ENCODE results near the gene SLC12A6.

Gene SLC12A6

DNA sequence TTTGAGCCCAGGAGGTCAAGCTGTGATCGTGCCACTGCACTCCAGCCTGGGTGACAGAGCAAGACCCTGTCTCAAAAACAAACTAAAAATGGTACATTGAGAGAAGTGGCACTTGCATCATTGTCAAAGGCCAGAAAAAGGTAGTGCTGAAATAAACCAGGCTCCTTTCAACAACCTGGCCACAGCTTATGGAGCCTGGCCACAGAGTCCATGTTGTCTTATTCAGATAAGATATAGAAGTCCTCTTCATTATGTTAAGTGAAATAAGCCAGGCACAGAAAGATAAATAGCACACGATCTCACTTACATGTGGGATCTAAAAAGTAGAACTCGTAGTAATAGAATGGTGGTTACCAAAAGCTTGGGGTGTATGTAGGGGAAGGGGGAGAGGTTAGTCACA, 78.0 kb downstream of the SLC12A6 start:
- no peak for DNase-seq (ENCODE audit: low read depth, low spot score)

DNA sequence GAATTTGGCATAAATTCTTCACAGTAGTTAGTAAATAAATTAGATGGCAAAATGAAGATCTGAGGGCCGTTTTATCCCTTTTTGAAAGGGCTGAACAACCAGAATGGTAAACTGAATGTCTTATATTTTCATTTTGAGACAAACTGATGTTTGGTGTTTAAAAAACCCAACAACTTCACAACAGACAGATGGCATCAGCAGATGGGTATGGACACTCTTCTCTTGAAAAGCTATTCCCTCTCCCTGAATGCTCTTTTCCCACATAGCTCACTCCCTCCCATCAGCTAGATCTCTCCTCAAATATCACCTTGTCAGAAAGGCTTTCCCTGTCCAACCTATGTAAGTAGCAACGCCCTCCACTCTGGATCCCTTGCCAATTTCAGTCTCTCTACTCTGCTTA, 79.4 kb downstream of the SLC12A6 start:
- DNase-seq (ENCODE audit: low read depth, low spot score), result no peak

DNA sequence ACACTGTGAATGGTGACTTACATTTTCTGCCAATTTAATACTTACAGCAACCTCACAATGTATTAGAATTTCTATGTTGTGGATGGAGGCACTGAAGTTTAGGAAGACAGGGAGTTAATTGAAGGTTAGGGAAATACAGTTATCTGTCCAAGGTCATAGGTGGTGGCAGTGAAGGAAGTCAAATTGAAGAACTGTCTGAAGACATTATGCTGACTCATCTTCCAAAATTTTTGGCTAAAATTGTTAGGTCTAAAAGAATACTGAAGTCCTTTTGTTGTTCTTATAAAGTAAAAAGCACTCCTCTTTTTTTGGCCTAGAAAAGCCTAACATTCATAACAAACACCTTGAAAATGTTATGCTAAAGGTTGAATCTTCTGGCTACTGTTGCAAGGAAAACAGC, 85.0 kb downstream of the SLC12A6 start:
- no peak for DNase-seq (ENCODE audit: low read depth, low spot score)

DNA sequence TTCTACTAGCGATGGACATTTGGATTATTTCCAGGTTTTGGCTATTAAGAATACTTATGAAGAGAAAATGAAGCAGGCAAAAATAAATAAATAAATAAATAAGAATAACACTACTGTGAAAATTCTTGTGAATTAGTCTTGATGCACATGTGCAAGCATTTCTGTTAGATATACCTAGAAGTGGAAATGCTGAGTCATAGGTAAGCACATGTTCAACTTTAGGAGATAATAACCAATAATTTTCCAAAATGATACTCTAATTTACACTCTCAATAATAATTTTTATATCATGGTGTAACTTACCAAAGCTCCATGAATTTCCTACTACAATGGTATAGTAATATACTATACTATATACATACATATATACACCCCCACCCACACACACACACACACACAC, 89.4 kb downstream of the SLC12A6 start:
- DNase-seq (ENCODE audit: low read depth, low spot score), result no peak

DNA sequence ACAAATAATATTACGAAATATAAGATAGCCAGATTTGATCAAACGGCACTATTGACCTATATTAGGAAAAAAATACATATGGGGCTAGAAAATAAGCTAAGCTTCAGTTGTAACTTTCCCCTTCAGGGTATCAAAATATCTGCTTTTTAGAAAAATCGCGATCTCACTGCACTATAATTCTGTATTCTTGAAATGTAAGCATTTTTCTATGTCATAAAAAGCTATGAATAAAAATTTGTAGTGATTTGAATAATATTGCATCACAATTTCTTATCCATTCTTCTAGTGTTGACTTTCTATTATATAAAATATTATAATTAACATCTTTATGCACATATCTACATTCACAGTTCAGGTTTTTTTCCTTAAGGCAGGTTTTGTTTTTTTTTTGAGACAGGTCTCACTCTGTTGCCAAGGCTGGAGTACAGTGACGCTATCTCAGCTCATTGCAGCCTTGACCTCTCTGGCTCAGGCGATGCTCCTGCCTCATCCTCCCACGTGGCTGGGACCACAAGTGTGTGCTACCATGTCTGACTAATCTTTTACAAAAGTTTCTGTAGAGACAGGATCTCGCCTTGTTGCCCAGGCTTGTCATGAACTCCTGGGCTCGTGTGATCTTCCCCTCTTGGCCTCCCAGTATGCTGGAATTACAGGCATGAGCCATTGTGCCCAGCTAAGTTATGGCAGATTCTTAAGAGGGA, 91.2 kb downstream of the SLC12A6 start:
- DNase-seq (ENCODE audit: low read depth, low spot score), result no peak

DNA sequence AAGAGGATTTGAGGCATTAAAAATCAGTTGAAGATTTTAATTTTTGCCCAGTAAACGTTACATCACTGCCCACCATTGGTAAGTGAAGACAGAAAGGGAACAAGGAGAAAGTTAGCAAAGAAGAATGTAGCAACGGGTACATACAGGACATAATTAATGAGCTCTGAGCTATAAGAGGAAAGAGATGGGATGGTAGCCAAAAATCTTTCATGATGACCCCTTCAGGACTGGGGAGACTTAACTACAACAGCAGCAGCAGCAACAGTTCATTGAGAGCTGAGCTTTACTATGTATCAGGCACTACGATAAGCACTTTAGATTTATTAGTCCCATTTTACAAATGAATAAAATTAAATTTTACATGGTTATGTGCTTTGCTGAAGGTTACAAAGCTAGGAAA, 94.4 kb downstream of the SLC12A6 start:
- DNase-seq (ENCODE audit: low read depth, low spot score), result no peak

DNA sequence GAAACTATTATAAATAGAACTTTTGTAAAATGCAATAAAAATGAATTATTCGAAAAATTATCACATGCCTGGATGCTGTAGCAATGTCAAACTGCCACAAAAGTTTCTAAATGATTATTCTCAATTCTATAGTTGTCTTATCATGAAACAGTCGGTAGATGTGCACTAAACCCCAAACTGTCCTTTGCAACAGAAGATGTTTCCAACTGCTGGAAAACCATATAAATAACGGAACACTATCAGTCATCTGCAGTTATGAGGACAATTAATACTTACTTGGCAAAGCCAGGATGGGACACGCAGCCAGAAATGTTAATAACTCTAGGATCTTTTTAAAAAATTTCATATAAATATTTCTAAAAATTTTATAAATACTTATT, 95.3 kb downstream of the SLC12A6 start:
- DNase-seq (ENCODE audit: low read depth, low spot score), result no peak

DNA sequence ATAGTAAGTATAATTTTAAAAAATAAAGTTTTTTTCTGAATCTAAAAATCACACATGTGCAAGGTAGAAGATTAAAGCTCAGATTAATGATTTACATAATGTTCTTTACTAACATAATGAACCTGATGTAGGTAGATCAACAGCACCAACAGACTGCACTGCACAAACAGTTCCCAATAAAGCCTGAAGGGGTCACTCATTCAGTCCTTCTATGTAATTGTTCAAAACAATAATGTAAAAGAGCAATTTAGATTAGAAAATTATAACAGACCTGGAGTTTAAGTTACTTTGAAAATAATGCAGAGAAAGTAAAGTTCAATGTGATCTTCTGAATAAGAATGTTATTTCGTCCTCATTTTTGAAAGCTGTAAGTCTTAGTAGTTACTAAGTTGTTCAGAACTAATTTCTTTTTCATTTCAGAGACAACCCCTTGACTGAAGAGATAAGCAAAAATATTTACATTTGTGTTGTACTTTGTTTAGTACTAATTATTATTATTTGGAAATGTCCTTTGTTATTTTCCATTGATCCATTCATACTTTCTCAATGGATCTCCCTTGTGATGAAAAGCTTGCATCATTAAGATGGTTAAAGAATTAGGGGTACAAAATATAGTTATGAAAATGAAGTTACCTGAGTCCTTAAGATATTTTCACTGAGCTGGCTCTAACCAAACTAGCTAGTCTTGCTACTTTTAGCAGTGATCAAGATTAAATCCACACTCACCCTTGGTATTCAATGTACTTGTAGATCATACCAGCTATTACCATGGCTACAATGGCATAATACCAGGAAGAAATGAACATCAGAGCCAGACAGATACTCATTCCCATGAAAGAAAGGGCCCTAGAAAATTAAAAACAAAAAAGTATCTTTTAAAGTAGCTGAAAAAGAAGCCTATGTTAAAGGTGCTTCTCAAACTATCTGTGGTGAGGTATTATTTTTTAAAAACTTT, 95.9 kb downstream of the SLC12A6 start:
- DNase-seq (ENCODE audit: low read depth, low spot score), result peak; percentile 45

DNA sequence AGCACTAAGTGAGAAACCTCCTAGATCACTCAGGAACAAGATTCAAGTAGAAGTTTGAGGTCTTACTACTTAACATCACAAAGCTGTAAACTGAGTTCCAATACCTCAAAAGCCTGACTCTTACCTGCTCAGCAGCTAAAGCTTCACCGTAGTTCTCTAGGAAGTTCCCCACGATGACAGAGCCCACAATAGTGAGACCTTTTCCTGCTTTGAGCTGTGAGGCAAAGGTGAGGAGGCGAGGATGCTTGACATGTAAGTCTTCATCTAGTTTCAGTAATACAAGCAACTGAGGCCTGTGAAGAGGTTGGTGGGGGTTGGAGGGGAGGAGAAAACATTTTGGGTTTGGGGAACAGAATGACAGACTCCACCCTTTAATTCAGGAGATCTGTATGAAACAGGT, 97.0 kb downstream of the SLC12A6 start:
- DNase-seq (ENCODE audit: low read depth, low spot score), result no peak

DNA sequence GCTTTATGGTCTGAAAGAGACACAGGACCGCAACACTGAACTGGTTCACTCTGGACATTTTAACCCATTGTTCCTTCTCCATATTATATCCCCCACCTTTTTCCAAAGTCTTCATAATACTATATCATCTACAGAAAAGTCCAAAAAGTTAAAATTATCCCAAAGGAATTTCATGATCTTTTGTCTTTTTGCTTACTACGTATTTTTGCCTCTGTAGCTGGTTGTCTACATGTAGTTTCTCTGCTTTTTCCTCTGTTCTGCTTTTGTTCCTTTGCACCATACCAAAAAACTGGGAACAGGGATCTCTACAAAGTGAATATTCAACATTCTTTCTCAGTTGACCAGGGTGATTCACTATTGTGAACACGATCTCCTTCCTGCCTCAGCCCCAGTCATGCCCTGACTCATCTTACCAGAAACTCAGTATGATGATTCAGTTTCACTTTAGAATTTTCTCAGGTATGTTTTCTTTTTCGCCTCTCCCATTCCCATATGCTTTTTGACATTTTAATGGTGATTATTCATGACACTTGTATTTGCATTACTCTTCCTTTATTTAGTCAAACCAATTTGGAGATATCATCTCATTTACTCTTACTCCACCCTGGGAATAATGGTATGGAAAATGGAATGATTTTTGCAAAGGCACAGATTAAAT, 98.3 kb downstream of the SLC12A6 start:
- DNase-seq (ENCODE audit: low read depth, low spot score), result peak; percentile 85

DNA sequence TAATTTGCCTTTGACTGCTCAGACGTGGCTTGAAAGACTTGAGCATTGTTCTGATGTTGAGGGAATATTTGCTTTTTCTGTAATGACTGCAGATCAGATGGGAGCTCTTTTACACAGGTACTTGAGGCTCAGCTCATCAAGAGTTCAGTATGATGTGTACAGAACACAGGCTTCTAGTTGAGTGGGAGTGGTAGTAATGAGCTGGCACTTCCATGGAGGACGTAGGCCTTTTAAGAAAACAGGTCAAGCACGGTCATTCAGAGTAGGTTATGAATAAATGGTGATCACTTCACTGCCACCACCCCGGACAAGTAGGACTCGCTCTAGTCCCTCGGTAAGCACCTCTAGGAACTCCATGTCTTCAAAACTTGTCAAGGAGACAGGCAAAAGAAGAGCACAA, 104.0 kb downstream of the SLC12A6 start:
- no peak for DNase-seq (ENCODE audit: low read depth, low spot score)

DNA sequence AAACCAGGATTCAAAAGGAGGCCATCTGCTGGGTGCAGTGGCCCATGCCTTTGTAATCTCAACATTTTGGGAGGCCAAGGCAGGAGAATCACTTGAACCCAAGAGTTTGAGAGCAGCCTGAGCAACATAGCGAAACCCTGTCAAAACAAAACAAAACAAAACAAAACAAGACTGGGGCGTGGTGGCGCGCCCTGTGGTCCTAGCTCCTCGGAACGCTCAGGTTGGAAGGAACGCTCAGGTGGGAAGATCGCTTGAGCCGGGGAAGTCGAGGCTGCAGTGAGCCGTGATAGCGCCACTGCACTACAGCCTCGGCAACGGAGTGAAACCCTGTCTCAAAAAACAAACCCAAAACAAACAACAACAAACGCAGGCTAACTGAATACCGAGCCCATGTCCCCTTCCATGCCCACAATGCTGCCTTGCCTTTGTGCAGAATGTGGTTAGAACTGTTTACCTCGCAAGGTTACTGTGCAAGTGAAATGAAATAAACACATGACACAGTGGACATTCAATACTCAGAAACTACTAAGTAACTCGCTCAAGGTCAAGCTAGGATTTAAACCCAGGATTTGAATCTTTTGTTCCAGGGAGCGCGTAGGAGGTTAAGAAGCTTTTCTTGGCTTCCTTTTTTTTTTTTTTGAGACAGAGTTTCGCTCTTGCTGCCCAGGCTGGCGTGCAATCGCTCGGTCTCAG, 113.5 kb downstream of the SLC12A6 start:
- peak; percentile 19 for DNase-seq (ENCODE audit: low read depth, low spot score)

DNA sequence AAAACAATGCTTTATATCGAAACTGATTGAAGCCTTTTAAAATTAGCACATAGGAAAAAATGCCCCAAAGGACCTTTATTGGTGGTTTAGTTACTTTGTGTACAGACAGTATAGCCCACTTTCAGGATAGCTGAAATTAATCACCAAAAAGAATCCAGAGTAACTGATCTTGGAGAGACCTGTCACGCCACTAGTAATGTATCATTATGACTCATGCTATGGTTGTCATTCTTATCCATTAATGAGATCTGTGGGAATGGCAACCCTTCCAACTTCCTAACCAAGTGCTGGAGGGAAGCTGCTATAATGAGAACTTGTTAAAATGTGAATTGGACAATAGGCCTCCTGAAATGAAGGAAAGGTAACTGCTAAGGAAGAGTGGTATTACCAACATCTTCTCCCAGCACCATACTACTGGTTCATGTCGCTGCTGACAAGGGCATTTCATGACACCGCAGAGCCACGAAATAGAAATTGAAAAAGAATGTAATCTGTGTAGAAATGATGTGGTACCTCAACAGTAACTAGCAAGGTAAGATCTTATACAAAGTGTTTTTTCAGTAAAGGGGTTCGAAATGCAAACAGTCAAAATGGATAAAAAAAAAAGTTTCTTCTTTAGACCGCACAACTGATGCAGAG, 119.9 kb downstream of the SLC12A6 start:
- DNase-seq (ENCODE audit: low read depth, low spot score), result peak; percentile 73

DNA sequence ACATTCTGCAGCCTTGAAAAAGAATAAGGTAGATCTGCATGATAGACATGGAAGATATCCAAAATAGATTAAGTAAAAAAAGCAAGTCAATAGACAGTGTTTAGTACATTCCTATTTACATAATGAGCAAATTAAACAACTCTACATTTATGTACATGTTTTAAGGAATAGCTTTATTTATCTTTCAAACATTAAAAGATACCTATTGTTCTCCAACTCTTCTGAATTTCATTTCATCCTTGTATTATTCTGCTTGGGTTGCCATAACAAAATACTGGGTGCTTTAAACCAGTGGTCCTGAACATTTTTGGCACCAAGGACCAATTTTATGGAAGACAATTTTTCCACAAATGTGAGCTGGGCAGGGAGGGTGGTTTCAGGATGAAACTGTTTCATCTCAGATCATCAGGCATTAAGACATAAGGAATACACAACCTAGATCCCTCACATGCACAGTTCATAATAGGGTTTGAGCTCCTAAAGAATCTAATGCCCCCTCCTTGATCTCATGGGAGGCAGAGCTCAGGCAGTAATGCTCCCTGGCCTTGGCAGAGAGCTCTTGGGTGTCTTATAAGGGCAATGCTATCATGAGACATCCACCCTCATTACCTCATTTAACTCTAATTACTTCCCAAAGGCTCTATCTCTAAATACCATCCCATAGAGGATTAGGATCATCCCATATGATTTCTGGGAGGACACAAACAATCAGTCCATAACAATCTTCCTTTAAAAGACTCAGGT, 120.9 kb downstream of the SLC12A6 start:
- no peak for DNase-seq (ENCODE audit: low read depth, low spot score)

DNA sequence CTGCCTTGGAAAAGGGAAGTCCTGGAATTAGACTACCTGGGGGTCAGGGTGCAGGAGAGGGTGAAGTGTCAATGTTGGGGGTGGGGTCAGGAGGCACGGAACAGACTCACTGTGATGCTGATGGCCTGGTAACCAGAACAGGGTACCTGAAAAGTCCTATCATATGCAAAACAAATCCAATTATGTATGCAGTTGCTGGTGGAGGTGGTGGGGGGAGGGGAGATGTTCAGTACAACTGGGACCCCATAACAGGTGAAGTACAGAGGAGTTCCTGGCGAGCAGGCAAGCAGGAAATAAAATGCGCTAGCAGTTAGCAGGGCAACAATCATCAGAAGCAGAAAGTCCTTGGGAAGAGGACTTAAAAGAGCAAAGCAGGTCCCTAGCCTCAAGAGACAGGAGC, 123.4 kb downstream of the SLC12A6 start:
- no peak for DNase-seq (ENCODE audit: low read depth, low spot score)

DNA sequence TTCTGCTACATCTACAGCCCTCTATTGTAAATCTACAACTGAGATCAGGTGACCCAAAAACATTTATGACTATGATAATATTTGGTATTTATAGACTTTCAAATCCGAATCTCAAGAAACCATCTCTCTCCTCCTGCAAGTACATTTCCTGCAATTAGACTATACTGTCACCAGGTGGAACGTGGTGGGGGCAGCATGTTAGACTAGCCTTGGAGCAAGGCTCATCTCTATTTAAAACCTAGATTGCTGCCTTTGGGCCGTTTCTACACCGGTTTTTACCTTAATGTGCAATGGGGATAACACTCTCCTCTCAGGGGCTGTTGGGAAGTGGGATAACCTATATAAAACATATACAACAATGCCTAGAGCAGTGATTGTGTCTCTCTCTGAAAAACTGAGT, 123.9 kb downstream of the SLC12A6 start:
- no peak for DNase-seq (ENCODE audit: low read depth, low spot score)

DNA sequence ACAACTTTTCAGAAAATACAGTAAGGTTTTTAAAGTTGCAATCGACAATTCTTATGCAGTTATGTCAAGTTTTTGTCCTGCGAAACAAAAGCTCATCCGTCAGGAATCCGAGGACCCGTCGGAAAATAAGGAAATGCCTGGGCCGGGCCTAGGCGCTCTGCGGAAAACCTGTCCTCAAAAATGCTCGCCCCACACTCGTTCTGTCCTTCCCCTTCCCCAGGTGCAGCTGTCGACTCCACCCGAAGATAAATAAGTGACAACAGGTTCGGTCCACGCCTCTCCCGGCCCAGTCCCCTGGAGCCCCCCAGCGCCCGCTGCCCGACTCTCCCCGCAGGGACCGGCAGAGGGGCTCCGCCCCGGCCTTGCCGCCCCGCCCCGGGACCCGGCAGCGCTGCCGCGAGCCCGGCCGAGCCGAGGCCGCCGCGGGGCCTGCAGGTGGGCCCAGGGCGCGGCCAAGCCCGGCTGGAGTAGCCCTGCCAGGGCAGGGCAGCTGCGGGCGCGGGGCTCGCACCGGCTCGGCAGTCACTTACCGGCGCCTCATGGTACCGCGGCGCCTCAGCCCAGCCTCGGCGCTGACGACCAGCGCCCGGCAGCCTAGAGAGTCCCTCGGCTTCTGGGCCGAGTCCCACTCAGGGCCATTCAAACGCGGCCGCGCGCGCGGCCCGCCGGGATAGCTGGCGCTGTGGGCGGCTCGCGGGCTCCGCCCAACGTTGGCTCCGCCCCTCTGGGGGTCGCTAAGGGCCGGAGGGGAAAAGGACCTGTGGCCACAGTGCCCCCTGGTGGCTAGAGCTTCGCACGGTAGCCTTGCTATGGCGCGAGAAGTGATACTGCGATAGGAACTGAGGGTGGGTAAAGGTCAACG, 127.9 kb downstream of the SLC12A6 start, which contains the start of gene KATNBL1:
Gene KATNBL1 (minus strand): TSS at position 676 of the 862 bp plus-strand sequence. CDS start 46,420 bp downstream, outside the sequence.
- DNase-seq (ENCODE audit: low read depth, low spot score), result peak; percentile 98

DNA sequence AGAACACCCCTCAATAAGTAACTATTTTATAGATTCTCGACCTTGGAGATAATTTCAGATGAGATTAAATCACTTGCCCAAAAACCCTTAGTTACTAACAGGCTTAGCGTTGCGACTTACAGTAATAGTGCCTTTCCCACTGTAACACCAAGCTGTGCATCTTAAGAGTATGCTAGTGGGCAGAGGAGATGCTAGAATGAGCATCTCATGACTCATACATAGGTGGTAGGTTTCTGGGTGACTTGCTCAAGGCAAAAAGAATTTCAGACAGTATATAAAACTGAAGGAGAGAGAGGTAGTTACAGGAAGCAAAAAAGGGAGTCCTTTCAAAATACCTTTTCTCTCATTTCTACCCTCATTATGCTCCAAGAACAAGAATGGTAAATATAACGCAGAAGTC, 131.6 kb downstream of the SLC12A6 start:
- DNase-seq (ENCODE audit: low read depth, low spot score), result peak; percentile 47

DNA sequence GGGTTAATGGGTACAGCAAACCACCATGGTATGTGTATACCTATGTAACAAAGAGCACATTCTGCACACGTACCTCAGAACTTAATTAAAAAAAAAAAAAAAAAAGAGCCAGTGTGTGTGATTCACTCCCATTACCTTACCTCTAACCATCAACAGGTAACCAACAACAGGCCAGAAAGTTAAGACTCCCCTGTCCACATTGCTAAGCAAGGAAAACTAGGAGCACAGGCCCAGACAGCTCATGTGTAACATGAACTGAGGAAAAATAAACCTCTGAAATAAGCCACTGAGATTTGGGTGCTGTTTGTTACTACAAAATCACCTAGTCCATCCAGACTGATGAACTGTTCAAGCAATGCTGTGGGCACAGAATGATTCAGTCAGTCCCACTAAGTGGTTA, 133.6 kb downstream of the SLC12A6 start:
- no peak for DNase-seq (ENCODE audit: low read depth, low spot score)

DNA sequence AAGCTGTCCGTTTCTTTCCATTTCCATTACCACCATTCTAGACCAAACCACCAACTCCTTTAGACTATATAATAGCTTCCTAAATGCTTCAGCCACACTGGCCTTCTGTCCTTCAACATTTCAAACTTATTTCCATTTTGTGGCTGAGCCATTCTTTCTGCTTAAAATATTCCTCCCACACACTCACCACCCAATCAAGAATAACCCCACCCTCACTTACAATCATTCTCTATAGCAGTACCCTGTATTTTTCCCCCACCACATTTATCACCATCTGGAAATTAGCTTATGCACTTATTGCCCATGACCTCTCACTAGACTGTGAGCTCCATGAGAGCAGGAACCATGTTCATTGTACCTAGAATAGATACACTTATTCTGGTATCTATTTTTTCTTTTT, 134.3 kb downstream of the SLC12A6 start:
- no peak for DNase-seq (ENCODE audit: low read depth, low spot score)
